ENCODE data around the gene FGF1.

GRCh38 chr5:142545650-142546322 lies 140.1 kb downstream of the FGF1 start:
- TF ChIP-seq CTCF (conservative IDR thresholded peaks at IDR 0.05; ENCODE audit: low read length), result no peak
- no peak for TF ChIP-seq EZH2phosphoT487 (IDR thresholded peaks at IDR 0.05; ENCODE audit: borderline replicate concordance)

Measured in Loucy (cell line).